Endodermal cell (in vitro differentiated cells): ENCODE results near the gene AFF2. TPM values are rescaled to one million over a fixed set of nuclear protein-coding genes. Genes with fewer than 3 reads are reported as not detected.

Source experiments
- DNase-seq: peaks from one replicate; pipeline ENCODE4 v3.0.0-alpha.2; 2017
- H3K27ac ChIP-seq: 2 replicates; pipeline ENCODE4 v1.5.1; 2013; ENCODE audit warnings: mild to moderate bottlenecking, low read depth, low read length, moderate library complexity
- H3K27me3 ChIP-seq: 2 replicates; pipeline ENCODE4 v1.6.1; 2013; ENCODE audit warnings: mild to moderate bottlenecking, low read length, moderate library complexity; ENCODE audit not compliant: insufficient read depth, control insufficient read depth, poor library complexity, severe bottlenecking
- H3K36me3 ChIP-seq: 2 replicates; pipeline ENCODE4 v1.7.0; 2013; ENCODE audit warnings: mild to moderate bottlenecking, low read length, moderate library complexity; ENCODE audit not compliant: control insufficient read depth, insufficient read depth
- H3K4me1 ChIP-seq: one replicate; pipeline ENCODE4 v1.7.0; 2013; ENCODE audit warnings: low read length; ENCODE audit not compliant: control insufficient read depth, insufficient read depth
- H3K4me3 ChIP-seq: 2 replicates; pipeline ENCODE4 v1.5.1; 2013; ENCODE audit warnings: mild to moderate bottlenecking, low read length, moderate library complexity
- H3K9ac ChIP-seq: 2 replicates; pipeline ENCODE4 v1.6.1; 2013; ENCODE audit warnings: mild to moderate bottlenecking, low read length, moderate library complexity; ENCODE audit not compliant: poor library complexity, severe bottlenecking; ENCODE audit errors: extremely low read depth
- H3K9me3 ChIP-seq: 2 replicates; pipeline ENCODE4 v1.6.1; 2013; ENCODE audit warnings: mild to moderate bottlenecking, low read length, moderate library complexity; ENCODE audit not compliant: control insufficient read depth
- H3K27ac Mint-ChIP-seq: 2 replicates; pipeline ENCODE4 v1.8.0; 2020; ENCODE audit warnings: mixed read lengths
- H3K27me3 Mint-ChIP-seq: 2 replicates; pipeline ENCODE4 v1.8.0; 2021; ENCODE audit warnings: mild to moderate bottlenecking, mixed read lengths; ENCODE audit not compliant: insufficient read depth
- H3K36me3 Mint-ChIP-seq: 2 replicates; pipeline ENCODE4 v1.8.0; 2020; ENCODE audit warnings: low read depth, mixed read lengths
- H3K4me1 Mint-ChIP-seq: 2 replicates; pipeline ENCODE4 v1.8.0; 2020; ENCODE audit warnings: mixed read lengths
- H3K4me3 Mint-ChIP-seq: 2 replicates; pipeline ENCODE4 v1.8.0; 2020; ENCODE audit warnings: mild to moderate bottlenecking, moderate library complexity, mixed read lengths
- H3K9me3 Mint-ChIP-seq: 2 replicates; pipeline ENCODE4 v1.8.0; 2020; ENCODE audit warnings: mild to moderate bottlenecking, mixed read lengths
- WGBS, 2 experiments: methylation state at CpG; one replicate each; pipeline versions ENCODE4 v1.1.5 to v1.1.7; 2013; ENCODE audit warnings: missing lambda C conversion rate in 2 of 2, mixed read lengths in 1 of 2; ENCODE audit not compliant: insufficient coverage in 1 of 2, insufficient read length in 1 of 2; 5-methylcytosine and 5-hydroxymethylcytosine counted together
- total RNA-seq, 2 donors: library from RNA; stranded (reverse); fragmentation: NEBNext Ultra II Directional in 1 of 2; extraction: Animal tissue kit (Norgen Biotek cat#: 25700) in 1 of 2; gene quantifications; 2 replicates in 1 of 2; 3 replicates in 1 of 2; pipeline ENCODE4 v1.2.1, GENCODE V29; 2021
- TF ChIP-seq, protein P1 (sequence below): fragments of 200-600 bp; sonication (generic); conservative IDR thresholded peaks from 2 replicates; pipeline ENCODE4 v1.5.0; 2021; ENCODE audit warnings: antibody characterized with exemption, mild to moderate bottlenecking

AFF2 gene
- total RNA-seq, 2 donors from 2014 or later, result 3.7 to 5.6 TPM

DNA sequence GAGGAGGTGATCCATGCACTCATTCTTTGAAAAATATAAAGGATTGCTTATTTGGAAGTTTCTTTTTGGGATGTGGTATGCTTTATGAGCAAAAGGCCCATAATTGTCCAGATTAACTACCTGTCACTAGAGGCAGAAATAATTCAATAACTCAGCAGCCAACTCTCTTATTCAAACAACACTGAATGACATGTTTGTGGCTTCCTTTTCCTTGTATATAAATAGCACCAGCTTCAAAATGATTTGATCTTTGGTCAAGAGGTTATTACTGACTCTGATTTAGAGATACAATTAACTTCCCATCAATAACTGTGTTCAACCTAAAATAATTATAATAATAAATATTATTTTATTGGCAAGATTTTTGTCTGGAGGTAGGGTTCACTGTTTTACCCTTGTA is 232.3 kb downstream of the AFF2 start:
- Histone ChIP-seq H3K27ac (no peak overlapping the region), H3K36me3 (no peaks in the 10 kb centered on the region), H3K4me3 (no peak overlapping the region), H3K27me3 (no peaks in the 10 kb centered on the region), H3K4me1 (no peaks in the 10 kb centered on the region), H3K9ac (no peak overlapping the region), H3K9me3 (no peaks in the 10 kb centered on the region)
- Mint-ChIP-seq H3K27ac (no peak overlapping the region), H3K36me3 (no peaks in the 10 kb centered on the region), H3K4me3 (no peak overlapping the region), H3K9me3 (peaks cover 47% of the 10 kb centered on the region), H3K27me3 (no peaks in the 10 kb centered on the region), H3K4me1 (no peaks in the 10 kb centered on the region)
- no peak for DNase-seq
- TF ChIP-seq, protein P1, sequence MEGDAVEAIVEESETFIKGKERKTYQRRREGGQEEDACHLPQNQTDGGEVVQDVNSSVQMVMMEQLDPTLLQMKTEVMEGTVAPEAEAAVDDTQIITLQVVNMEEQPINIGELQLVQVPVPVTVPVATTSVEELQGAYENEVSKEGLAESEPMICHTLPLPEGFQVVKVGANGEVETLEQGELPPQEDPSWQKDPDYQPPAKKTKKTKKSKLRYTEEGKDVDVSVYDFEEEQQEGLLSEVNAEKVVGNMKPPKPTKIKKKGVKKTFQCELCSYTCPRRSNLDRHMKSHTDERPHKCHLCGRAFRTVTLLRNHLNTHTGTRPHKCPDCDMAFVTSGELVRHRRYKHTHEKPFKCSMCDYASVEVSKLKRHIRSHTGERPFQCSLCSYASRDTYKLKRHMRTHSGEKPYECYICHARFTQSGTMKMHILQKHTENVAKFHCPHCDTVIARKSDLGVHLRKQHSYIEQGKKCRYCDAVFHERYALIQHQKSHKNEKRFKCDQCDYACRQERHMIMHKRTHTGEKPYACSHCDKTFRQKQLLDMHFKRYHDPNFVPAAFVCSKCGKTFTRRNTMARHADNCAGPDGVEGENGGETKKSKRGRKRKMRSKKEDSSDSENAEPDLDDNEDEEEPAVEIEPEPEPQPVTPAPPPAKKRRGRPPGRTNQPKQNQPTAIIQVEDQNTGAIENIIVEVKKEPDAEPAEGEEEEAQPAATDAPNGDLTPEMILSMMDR, result no peak

GRCh38 chrX:148741441-148741840 is 241.0 kb downstream of the AFF2 start:
- H3K4me3 Mint-ChIP-seq, result no peak overlapping the region
- peaks cover 14% of the 10 kb centered on the region for H3K4me1 Mint-ChIP-seq
- no peaks in the 10 kb centered on the region for H3K36me3 ChIP-seq
- DNase-seq, result peak; percentile 75
- no peaks in the 10 kb centered on the region for H3K4me1 ChIP-seq
- H3K4me3 ChIP-seq, result no peak overlapping the region
- TF ChIP-seq, protein P1, result peak; percentile 18
- H3K9ac ChIP-seq, result no peak overlapping the region
- H3K27me3 Mint-ChIP-seq, result no peaks in the 10 kb centered on the region
- H3K9me3 Mint-ChIP-seq, result peaks cover 77% of the 10 kb centered on the region
- no peaks in the 10 kb centered on the region for H3K9me3 ChIP-seq
- H3K27ac Mint-ChIP-seq, result peak overlapping the region; percentile 72
- 50 to 65% methylated on average over 1 to 5 of the region's 6 CpGs for WGBS, 2 experiments
- H3K36me3 Mint-ChIP-seq, result no peaks in the 10 kb centered on the region
- H3K27ac ChIP-seq, result no peak overlapping the region
- H3K27me3 ChIP-seq, result no peaks in the 10 kb centered on the region

DNA sequence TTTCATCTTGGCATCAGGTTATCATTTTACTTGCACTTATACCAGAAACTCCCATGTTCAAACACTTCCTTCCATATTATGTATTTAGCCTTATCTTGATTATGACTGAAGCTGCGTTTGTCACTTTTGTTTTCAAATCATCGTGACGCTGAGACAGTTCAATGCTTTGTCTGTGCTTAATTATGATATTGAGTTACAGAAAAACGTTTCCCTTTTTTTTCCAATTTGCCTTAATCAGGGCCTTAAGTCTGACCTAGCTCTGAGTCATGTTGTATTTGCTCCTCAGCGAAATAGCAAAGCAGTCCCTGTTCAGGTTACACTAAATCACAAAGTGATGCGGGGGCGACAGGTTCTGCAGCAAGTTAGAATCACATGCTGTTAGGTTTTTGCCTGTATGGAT is 254.7 kb downstream of the AFF2 start:
- Mint-ChIP-seq H3K4me3 (no peak overlapping the region), H3K36me3 (no peaks in the 10 kb centered on the region), H3K4me1 (no peaks in the 10 kb centered on the region), H3K27me3 (no peaks in the 10 kb centered on the region), H3K9me3 (peaks cover 30% of the 10 kb centered on the region), H3K27ac (no peak overlapping the region)
- Histone ChIP-seq H3K27me3 (no peaks in the 10 kb centered on the region), H3K9me3 (no peaks in the 10 kb centered on the region), H3K9ac (no peak overlapping the region), H3K4me1 (no peaks in the 10 kb centered on the region), H3K36me3 (no peaks in the 10 kb centered on the region), H3K27ac (no peak overlapping the region), H3K4me3 (no peak overlapping the region)
- 83% methylated on average over 4 of the region's 7 CpGs; no CpG with 5 or more reads in 1 of the 2 experiments for WGBS, 2 experiments
- no peak for DNase-seq
- TF ChIP-seq, protein P1, result no peak
